ENCODE data around the gene CCNJ.
"Not testable (repeated sequence)": the region's sequence is repeated elsewhere in the genome, so short reads cannot be mapped to it uniquely, and the experiment has no call there.

The CCNJ gene, protein sequence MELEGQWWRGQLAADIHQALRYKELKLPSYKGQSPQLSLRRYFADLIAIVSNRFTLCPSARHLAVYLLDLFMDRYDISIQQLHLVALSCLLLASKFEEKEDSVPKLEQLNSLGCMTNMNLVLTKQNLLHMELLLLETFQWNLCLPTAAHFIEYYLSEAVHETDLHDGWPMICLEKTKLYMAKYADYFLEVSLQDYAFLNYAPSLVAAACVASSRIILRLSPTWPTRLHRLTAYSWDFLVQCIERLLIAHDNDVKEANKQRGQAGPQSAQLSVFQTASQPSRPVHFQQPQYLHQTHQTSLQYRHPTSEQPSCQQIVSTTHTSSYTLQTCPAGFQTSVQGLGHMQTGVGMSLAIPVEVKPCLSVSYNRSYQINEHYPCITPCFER

DNA sequence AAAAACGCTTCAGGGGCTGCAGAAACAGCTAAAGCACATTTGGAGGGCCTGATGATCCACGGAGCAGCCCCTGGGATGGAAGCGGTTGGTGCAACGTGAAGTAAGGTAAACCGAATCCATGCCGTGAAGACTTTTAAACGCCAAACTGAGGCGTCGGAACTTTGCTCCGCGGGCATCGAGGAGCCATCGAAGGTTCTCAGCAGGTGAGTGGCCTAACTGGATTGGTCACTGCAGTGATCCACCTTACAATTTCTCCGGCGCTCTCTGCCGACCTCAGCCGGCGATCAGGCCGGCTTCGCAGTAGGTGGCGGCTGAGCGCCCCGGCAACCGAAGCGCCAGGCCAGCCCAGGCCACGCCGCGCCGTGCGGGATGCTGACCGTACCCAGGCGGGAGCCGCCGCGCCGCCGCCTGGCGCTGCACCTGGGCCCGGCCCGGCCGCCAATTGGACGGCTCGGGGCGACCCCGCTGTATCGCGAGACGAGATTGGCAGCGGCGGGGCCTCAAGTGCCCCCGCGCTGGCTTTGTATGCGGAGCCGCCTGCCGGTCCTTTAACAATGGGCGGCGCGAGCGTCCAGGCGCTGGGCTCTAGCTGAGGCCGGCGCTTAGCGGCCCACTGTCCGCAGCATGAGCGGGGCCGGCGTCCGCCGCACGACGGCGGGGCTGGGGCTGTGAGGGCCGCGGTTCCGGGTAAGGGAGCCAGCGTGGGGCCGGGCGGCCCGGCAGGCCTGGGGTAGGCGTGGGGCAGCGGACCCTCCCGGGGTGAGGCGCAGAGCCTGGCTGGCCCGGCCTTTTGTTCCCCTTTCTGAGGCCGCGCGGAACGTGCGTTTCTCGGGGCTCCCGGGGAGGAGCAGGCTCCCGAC is at the start of gene CCNJ:
Gene CCNJ (plus strand): TSS at position 551 of the 860 bp plus-strand sequence. CDS start 811 bp downstream, outside the sequence.
- no peak for DNase-seq

DNA sequence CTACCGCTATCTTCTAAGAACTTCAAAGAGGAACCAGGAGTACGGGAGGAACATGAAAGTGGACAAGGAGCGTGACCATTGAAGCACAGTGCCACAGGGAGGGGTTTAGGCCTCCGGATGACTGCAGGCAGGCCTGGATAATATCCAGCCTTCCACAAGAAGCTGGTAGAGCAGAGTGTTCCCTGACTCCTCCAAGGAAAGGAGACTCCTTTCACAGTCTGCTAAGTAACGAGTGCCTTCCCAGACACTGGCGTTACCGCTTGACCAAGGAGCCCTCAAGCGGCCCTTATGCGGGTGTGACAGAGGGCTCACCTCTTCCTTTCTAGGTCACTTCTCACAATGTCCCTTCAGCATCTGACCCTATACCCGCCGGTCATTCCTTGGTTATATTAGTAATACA is 49.0 kb upstream of the CCNJ start:
- not testable (repeated sequence) for DNase-seq

DNA sequence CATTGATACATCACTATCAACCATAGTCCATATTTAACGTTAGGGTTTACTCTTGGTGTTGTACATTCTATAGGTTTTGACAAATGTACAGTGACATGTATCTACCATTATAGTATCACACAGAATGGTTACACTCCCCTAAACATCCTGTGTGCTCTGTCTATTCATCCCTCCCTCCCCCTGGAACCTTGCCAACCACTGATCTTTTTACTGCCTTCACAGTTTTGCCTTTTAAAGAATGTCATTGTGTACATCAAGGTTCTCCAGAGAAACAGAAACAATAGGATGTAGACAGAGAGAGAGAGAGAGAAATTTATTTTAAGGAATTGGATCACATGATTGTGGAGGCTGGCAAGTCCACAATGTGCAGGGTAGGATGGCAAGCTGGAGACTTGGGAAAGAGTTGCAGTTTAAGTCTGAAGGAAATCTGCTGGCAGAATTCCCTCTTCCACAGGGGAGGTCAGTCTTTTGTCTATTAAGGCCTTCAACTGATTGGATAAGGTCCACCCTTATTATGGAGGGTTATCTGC is 45.1 kb upstream of the CCNJ start:
- no peak for DNase-seq

DNA sequence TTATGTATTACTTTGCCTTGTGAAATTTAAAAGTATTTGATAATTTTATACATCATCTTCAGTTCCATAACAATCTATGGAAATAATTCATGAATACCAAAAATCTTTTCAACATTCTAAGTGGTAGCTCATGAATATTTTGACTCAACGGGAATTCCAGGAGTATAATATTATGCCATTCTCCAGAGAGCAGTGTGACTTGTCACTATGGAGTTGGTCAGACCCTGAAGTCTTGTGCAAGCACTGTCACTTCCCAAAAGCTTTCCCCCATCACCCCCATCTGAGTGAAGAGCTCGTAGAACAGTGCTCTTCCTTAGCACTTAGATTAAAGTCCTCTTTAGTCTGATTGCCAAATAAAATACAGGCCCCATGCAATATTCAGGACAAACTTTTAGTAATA is 29.4 kb upstream of the CCNJ start:
- no peak for DNase-seq

DNA sequence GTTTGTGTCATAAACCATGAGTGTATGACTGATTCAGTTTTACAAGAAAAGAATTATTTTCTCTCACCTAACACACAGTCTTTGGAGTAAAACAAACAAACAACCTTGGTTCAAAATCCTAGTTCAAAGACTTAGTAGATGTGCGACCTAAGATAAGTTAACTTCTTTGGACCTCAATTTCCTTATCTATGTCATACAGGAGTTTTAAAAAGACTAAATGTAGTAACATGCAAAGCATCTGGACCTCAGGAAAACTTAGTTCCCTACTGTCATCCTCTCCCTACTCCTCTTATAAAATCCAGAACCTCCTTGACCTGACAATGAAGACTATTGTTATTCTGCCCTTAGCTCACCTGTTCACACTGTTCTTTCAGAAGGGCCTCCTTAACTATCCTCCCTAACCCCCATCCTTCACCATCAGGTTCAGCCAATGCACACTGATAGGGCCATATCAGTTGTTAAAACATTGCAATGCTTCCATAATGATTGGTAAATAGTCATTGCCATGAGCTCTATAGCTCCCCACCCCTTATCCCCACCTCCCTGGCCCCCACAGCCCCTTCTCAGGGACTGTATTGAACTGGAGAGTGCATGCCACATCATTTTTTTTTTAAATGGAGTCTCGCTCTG is 28.8 kb upstream of the CCNJ start:
- no peak for DNase-seq

DNA sequence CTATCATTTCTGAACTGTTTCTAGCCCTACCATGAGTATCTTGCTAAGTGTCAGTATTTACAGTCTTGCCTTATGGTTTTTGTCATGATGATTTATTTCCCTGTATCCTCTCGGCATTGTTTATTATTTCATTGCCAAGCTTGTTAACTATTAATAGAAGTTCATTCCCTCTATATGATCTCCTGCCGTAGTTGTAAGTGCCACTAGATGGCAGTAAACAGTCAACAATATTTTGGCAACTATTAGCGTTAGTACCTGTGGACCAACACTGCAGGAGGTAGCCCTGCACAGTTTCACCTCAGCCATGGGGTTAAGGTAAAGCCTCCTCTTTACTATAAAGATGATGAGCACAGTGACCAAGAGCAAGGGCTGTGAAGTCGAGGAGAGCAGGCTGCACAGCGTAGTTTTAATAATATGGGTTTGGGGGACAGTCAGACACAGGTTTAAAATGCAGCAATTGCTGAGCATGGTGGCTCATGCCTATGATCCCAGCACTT is 26.1 kb upstream of the CCNJ start:
- no peak for DNase-seq

DNA sequence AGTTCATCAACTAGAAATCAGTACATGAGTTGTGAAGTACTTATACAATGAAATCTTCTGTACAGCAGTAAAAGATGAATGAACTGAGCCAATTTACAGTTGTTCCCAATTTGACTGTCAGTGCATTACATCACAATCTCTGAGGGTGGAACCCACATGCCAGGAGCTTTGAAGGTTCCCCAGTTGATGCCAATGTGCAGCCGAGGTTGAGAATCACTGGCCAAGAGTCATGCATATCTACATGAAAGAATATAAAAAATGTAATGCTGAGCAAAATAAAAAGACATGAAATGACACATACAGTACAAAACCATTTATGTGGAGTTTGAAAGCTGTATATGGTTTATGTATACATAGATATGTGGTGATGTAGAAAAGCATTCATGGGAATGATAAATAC is 22.1 kb upstream of the CCNJ start:
- DNase-seq, result no peak

DNA sequence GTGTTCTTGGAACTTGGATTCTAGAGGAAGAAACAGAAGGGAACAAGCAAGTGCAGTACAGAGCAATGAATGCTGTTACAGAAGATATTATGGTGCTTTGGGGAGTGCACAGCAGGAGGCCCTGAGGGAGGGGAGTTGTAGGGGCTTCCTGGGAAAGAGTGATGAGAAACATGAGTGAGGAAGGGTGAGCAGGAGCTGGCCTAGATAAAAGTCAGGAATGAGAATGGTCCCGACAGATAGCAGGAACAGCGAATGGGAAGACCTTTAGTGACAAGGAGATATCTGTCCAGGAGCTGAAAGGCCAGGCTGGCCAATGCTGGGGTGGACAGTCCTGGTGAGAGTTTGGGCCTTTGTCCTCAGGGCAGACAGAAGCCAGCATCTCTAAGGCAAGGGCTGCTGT is 20.6 kb upstream of the CCNJ start:
- DNase-seq, result no peak

DNA sequence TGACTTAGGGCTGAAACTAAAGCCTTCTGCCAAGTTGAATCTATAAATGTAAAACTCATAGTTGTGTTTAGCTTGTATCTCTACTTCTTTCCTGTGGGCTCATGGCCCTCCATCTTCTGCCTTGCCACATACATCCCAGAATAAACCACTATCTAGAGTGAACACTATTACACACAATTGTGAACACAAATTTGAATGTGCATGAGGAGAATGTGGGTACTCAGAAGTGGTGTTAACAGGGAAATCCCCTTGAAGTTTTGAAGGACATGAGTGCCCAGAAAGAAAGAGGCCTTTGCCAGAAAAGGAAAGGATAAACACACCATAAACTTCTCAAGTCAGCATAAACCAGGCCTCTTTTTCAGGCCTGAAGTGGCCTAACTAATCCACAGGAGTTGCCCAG is 20.2 kb upstream of the CCNJ start:
- no peak for DNase-seq

DNA sequence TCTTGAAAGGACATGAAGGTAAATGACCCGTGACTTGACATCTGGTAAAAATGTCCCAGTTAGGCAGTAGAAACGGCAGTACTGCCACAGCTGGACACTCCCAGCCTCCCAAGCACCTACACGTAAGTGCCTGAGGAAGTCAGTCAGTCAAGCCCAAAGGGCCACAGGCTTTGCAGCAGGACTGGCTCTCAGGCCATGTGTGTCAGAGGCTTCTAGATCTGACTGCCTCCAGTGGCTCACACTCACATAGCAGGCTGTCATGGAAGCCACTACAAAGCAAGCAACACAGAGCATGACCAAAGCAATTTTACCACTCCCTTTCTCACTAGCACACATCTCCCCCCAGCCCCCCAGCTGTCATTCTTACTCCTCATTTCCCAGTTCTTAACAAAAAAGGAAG is 17.8 kb upstream of the CCNJ start:
- DNase-seq, result no peak

DNA sequence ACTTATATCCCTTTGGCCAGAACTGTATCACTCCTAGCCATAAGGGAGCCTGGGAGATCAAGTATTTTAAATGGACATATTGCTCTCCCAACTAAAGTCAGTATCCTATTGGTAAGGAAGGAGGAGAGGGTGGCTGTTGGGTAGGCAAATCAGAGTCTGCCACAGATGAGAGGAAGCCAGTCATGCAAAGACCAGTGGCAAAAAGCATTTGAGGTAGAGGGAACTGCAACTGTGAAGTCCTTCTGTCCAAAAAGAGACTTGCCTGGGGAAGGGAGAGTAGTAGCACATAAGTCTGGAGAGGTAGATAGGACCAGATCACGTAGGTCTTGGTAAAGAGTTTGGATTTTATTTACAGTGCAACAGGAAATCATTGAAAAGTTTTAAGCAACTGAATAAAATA is 8.8 kb upstream of the CCNJ start:
- no peak for DNase-seq

DNA sequence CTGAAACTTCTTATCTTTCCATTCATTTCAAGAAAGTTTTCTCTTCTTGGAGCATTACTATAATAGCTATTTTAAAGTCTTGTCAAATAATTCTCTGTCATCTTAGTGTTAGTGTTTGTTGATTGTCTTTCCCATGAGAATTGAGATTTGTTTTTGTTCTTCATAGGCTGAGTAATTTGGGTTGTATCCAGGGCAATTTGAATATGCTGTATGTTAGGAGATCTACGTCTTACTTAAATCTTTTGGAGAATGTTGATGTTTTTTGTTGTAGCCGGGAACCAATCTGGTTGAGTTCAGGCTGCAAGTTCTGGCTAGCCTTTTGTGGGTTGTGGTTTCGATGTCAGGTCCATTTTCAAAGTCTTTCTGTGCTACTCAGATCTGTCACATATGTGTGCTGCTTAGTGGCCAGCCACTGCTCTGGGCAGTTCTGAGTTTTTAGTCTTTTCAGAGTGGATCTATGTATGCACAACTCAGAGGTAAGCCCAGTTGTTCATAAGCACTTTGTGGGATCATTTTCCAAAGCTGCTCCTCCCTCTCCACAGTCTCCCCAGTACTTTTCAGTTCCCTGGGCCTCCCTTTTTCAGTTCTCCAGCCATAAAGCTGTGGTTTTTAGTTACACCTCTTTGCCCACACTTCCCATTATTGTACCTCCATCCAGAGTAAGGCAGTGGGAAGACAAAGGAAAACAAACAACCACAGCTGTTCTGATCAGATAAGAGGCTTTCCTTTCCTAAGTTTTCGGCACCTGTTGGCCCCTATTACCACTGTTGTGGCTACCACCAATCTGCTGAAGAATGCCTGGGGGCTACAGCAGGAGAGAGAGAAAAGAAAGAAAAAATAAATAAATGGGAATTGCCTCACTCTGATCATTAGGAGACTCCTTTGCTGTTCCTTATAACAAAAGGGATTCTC is 4.7 kb upstream of the CCNJ start:
- no peak for DNase-seq

DNA sequence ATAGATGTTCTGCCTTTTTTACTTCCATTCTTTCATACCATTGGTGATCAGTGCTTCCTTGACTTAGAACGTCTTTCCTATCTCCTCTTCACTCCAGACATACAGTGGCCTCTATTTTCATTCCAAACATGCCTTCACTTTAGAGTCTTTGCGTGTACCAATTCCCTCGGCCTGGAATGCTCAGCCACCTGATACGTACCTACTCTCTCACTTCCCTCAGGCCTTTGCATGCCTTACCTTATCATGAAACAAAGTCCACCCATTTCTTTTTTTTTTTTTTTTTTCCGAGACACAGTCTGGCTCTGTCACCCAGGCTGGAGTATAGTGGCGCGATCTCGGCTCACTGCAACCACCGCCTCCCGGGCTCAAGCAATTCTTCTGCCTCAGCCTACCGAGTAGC is 2.2 kb upstream of the CCNJ start:
- no peak for DNase-seq

DNA sequence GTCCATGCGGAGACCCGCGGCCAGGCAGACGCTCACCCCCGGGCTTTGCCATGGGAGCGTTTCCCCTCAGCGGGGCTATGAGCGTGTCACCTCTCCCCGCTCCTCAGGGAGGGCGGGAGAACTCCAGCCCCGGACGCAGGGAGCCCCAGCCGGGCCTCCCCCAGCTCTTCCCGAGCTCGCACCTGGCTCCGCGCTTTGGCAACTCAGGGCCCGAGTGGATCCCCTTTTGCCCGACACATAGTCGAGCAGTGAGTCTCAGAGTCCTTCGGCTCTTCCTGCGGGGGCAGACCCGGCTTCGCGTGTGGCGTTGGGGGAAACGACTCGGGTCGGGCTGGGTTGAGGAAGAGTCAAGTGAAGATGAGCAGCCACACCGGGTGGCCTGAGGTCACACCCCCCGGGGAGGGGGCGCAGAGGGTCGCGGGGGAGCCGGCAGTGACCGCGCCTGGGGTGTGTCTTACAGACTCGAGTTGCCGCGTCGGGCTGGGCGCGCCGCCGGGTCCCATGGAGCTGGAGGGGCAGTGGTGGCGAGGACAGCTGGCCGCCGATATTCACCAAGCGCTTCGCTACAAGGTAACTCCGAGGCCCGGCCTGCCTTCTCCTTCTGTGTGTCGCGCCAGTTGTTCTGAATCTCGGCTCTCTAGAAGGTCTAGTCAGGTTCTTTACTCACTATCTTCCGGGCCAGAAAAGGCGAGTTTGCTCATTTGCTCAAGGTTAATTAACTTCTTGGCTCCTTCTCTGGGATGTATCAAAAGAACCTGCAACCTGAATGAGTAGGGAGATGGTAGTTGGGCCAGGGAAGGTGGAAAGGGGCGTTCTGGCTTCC is 721 bp downstream of the CCNJ start:
- DNase-seq, result peak; percentile 12

DNA sequence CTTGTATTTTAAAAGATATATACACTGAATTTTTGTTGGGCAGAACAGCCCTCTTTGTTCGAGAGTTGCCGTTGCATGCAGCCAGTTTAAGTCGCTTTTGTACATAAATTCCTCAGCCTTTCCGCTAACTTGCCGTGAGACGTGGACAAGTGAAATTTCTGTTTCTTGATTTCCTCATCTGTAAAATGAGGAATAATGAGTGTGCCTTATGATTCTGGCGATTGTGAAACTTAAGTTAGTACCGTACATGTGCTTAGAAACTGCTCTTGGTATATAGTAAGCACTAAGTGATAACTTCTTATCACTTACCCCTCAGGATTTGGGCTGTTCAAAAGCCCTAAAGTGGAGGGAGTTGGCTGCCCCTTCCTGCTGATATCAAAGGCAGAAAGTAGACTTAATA is 1.4 kb downstream of the CCNJ start:
- DNase-seq, result no peak

DNA sequence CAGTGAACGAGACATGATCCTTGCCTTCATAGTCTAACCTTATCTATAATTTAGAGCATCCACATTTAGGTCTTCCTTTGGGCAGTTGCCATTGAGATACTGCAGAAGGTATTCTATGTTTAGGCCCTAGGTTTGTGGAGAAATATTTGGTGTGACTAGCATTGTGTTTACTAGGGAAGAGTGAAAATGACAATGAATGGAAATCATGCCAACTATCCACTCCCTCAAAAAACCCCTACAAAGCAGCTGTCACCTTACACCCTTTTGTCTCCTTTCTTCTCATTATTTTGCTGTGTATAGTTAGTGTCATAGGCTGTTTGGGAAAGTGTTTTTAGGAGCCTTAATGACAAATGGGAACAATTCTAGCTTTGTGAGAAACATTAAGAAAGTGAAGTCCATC is 3.2 kb downstream of the CCNJ start:
- DNase-seq, result no peak

DNA sequence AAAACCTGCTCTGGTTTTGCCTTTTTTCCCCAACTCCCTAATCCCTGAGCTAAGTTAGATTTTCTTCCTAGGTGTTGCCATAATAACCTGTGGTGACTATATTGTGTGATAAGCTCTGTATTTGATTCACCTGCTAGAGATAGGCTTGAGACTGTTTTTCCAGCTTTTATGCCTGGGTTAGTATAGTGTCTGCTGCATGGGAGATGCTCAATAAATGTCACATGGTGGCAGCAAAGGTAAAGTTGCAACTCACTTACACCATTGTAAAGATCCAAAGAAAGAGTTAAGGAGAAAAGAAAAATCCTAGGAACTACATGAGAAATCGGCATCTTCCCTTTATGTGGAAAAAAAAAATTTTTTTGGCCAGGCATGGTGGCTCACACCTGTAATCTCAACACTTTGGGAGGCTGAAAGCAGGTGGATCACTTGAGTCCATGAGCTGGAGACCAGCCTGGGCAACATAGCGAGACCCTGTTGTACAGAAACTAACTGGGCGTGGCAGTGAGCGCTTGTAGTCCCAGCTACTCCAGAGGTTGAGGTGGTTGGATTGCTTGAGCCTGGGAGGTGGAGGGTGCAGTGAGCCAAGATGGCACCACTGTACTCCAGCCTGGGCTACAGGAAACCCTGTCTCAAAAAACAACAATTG is 3.7 kb downstream of the CCNJ start:
- DNase-seq, result no peak

DNA sequence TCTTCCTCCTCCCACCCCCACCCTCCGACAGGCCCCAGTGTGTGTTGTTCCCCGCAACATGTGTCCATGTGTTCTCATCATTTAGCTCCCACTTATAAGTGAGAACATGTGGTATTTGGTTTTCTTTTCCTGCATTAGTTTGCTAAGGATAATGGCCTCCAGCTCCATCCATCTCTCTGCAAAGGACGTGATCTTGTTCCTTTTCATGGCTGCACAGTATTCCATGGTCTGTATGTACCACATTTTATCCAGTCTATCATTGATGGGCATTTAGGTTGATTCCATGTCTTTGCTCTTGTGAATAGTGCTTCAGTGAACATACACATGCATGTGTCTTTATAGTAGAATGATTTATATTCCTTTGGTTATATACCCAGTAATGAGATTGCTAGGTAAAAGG is 4.5 kb downstream of the CCNJ start:
- not testable (repeated sequence) for DNase-seq

DNA sequence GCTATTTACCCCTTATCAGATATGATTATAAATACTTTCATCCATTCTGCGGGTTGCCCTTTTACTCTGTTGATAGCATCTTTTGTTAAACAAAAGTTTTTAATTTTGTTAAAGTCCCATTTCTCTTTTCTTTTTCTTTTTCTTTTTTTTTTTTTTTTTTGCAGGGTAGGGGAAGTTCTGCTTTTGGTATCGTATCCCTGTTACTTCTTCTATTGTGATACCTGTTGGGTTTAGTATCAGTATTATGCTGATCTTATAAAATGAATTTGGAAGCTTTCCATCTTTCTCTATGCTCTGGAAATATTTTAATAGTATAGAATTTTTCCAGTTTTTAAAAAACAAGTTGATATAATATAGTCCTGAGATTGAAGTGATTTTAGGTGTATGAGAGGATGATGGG is 6.0 kb downstream of the CCNJ start:
- DNase-seq, result no peak

DNA sequence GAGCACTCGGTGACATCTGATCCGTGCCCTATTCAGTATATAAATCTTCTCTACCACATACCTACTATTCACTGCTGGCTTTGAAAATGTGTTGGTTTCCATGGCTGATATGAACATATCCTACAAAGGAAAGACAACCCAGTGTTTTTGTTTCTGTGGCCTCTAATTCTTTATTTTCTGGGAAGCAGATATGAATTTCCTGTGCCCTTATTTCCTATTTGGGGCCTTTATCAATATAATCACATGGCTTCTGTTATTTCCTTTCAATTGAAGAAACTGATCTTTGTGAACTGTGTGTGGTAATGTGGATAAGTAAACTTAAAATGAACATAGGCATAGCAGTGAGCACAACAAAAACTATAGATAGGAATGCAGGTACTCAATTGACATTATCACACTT is 10.6 kb downstream of the CCNJ start:
- DNase-seq, result no peak

DNA sequence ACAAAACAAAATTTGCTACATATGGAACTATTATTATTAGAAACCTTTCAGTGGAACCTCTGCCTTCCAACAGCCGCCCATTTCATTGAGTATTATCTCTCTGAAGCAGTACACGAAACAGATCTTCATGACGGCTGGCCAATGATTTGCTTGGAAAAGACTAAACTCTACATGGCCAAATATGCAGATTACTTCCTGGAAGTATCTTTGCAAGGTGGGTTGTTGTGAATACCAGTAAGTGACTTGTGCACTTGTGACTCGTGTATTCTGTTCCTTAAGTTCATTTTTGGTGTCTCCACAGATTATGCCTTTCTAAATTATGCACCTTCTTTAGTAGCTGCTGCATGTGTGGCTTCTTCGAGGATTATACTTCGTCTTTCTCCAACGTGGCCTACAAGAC is 13.4 kb downstream of the CCNJ start:
- DNase-seq, result no peak
